SK-N-SH treated with all-trans-retinoic acid at 6 μM for 48 hours (cell line): Measurements from ENCODE around the gene SBF2.

Source experiments
- ATAC-seq: fragments of 200-7000 bp; cut with Tn5 transposase; 3 replicates; pipeline ENCODE4 v1.9.1; 2020; ENCODE audit warnings: mild to moderate bottlenecking, moderate library complexity
- ARNTL ChIP-seq: fragments of 450-650 bp; formaldehyde crosslinking; IDR thresholded peaks from 2 replicates; pipeline ENCODE4 v1.5.0; 2020; ENCODE audit warnings: low read depth, mild to moderate bottlenecking, moderate library complexity, borderline replicate concordance
- BACH2 ChIP-seq: fragments of 250-450 bp; sonication (Bioruptor Pico); IDR thresholded peaks from 2 replicates; pipeline ENCODE4 v1.9.0; 2021; ENCODE audit warnings: mild to moderate bottlenecking, borderline replicate concordance
- CSDC2 ChIP-seq: fragments of 250-450 bp; sonication (Bioruptor Pico); IDR thresholded peaks from 2 replicates; pipeline ENCODE4 v1.5.0; 2020; ENCODE audit warnings: mild to moderate bottlenecking, moderate library complexity
- ESRRG ChIP-seq: fragments of 250-450 bp; sonication (Bioruptor Pico); IDR thresholded peaks from 2 replicates; pipeline ENCODE4 v1.6.1; 2021; ENCODE audit warnings: mild to moderate bottlenecking
- GLIS3 ChIP-seq: fragments of 250-450 bp; sonication (Bioruptor Pico); IDR thresholded peaks from 2 replicates; pipeline ENCODE4 v1.5.0; 2020; ENCODE audit warnings: mild to moderate bottlenecking, moderate library complexity
- ISL1 ChIP-seq: fragments of 250-450 bp; sonication (Bioruptor Pico); IDR thresholded peaks from 2 replicates; pipeline ENCODE4 v2.1.2; 2022; ENCODE audit warnings: mild to moderate bottlenecking, moderate library complexity
- OSR1 ChIP-seq: fragments of 250-450 bp; sonication (Bioruptor Pico); IDR thresholded peaks from 2 replicates; pipeline ENCODE4 v1.8.0; 2022; ENCODE audit warnings: moderate library complexity, mild to moderate bottlenecking, inconsistent platforms
- POU6F1 ChIP-seq: fragments of 250-450 bp; sonication (Bioruptor Pico); IDR thresholded peaks from 2 replicates; pipeline ENCODE4 v1.8.0; 2021; ENCODE audit warnings: low read depth, mild to moderate bottlenecking, moderate library complexity, borderline replicate concordance
- RARB ChIP-seq: fragments of 250-450 bp; sonication (Bioruptor Pico); IDR thresholded peaks from 2 replicates; pipeline ENCODE4 v1.8.0; 2021; ENCODE audit warnings: mild to moderate bottlenecking, moderate library complexity
- SNAI2 ChIP-seq: fragments of 250-450 bp; sonication (Bioruptor Pico); IDR thresholded peaks from 2 replicates; pipeline ENCODE4 v1.5.0; 2020; ENCODE audit warnings: mild to moderate bottlenecking, moderate library complexity
- TCF4 ChIP-seq: fragments of 250-450 bp; sonication (Bioruptor Pico); IDR thresholded peaks from 2 replicates; pipeline ENCODE4 v1.8.0; 2021; ENCODE audit warnings: mild to moderate bottlenecking, moderate library complexity, borderline replicate concordance
- TOX ChIP-seq: fragments of 250-450 bp; sonication (Bioruptor Pico); IDR thresholded peaks from 2 replicates; pipeline ENCODE4 v1.8.0; 2021; ENCODE audit warnings: mild to moderate bottlenecking, moderate library complexity, borderline replicate concordance
- ZC3H10 ChIP-seq: fragments of 250-450 bp; sonication (Bioruptor Pico); IDR thresholded peaks from 2 replicates; pipeline ENCODE4 v1.5.1; 2021; ENCODE audit warnings: mild to moderate bottlenecking, moderate library complexity
- ZFP3 ChIP-seq: fragments of 250-450 bp; sonication (Bioruptor Pico); IDR thresholded peaks from 2 replicates; pipeline ENCODE4 v1.5.0; 2020; ENCODE audit warnings: mild to moderate bottlenecking, moderate library complexity
- ZFP30 ChIP-seq: fragments of 450-650 bp; formaldehyde crosslinking; IDR thresholded peaks from 2 replicates; pipeline ENCODE4 v1.5.0; 2022; ENCODE audit warnings: mild to moderate bottlenecking, moderate library complexity
- ZNF565 ChIP-seq: fragments of 450-650 bp; formaldehyde crosslinking; conservative IDR thresholded peaks from 2 replicates; pipeline ENCODE4 v1.5.0; 2020; ENCODE audit warnings: low read depth, mild to moderate bottlenecking, moderate library complexity
- ZNF70 ChIP-seq: fragments of 450-650 bp; formaldehyde crosslinking; IDR thresholded peaks from 2 replicates; pipeline ENCODE4 v1.5.0; 2020; ENCODE audit warnings: mild to moderate bottlenecking, moderate library complexity
- ZNF8 ChIP-seq: fragments of 450-650 bp; formaldehyde crosslinking; IDR thresholded peaks from 2 replicates; pipeline ENCODE4 v1.5.0; 2020; ENCODE audit warnings: mild to moderate bottlenecking, moderate library complexity
- TF ChIP-seq, protein P1 (sequence below): fragments of 250-450 bp; sonication (Bioruptor Pico); IDR thresholded peaks from 2 replicates; pipeline ENCODE4 v1.5.1; 2021; ENCODE audit warnings: mild to moderate bottlenecking, moderate library complexity
- TF ChIP-seq, protein P2 (sequence below): fragments of 250-450 bp; sonication (Bioruptor Pico); IDR thresholded peaks from 2 replicates; pipeline ENCODE4 v1.5.0; 2020; ENCODE audit warnings: mild to moderate bottlenecking, moderate library complexity
- TF ChIP-seq, protein P3 (sequence below): fragments of 250-450 bp; sonication (Bioruptor Pico); IDR thresholded peaks from 2 replicates; pipeline ENCODE4 v1.8.0; 2020; ENCODE audit warnings: mild to moderate bottlenecking, moderate library complexity, borderline replicate concordance
- TF ChIP-seq, protein P4 (sequence below): fragments of 250-450 bp; sonication (Bioruptor Pico); IDR thresholded peaks from 2 replicates; pipeline ENCODE4 v1.5.1; 2020; ENCODE audit warnings: low read depth, mild to moderate bottlenecking, moderate library complexity

The SBF2 gene

GRCh38 chr11:9732453-9732852 lies 561.6 kb downstream of the SBF2 start:
- ATAC-seq = no peak
- TF ChIP-seq, protein P1, sequence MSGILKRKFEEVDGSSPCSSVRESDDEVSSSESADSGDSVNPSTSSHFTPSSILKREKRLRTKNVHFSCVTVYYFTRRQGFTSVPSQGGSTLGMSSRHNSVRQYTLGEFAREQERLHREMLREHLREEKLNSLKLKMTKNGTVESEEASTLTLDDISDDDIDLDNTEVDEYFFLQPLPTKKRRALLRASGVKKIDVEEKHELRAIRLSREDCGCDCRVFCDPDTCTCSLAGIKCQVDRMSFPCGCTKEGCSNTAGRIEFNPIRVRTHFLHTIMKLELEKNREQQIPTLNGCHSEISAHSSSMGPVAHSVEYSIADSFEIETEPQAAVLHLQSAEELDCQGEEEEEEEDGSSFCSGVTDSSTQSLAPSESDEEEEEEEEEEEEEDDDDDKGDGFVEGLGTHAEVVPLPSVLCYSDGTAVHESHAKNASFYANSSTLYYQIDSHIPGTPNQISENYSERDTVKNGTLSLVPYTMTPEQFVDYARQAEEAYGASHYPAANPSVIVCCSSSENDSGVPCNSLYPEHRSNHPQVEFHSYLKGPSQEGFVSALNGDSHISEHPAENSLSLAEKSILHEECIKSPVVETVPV (CRISPR knock-in tag) = no peak
- no peak for TF ChIP-seq ZFP30 (CRISPR knock-in tag)
- TF ChIP-seq CSDC2 (CRISPR knock-in tag) = no peak
- TF ChIP-seq, protein P2, sequence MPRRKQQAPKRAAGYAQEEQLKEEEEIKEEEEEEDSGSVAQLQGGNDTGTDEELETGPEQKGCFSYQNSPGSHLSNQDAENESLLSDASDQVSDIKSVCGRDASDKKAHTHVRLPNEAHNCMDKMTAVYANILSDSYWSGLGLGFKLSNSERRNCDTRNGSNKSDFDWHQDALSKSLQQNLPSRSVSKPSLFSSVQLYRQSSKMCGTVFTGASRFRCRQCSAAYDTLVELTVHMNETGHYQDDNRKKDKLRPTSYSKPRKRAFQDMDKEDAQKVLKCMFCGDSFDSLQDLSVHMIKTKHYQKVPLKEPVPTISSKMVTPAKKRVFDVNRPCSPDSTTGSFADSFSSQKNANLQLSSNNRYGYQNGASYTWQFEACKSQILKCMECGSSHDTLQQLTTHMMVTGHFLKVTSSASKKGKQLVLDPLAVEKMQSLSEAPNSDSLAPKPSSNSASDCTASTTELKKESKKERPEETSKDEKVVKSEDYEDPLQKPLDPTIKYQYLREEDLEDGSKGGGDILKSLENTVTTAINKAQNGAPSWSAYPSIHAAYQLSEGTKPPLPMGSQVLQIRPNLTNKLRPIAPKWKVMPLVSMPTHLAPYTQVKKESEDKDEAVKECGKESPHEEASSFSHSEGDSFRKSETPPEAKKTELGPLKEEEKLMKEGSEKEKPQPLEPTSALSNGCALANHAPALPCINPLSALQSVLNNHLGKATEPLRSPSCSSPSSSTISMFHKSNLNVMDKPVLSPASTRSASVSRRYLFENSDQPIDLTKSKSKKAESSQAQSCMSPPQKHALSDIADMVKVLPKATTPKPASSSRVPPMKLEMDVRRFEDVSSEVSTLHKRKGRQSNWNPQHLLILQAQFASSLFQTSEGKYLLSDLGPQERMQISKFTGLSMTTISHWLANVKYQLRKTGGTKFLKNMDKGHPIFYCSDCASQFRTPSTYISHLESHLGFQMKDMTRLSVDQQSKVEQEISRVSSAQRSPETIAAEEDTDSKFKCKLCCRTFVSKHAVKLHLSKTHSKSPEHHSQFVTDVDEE (CRISPR knock-in tag) = no peak
- no peak for TF ChIP-seq ZC3H10 (CRISPR knock-in tag)
- TF ChIP-seq, protein P3, sequence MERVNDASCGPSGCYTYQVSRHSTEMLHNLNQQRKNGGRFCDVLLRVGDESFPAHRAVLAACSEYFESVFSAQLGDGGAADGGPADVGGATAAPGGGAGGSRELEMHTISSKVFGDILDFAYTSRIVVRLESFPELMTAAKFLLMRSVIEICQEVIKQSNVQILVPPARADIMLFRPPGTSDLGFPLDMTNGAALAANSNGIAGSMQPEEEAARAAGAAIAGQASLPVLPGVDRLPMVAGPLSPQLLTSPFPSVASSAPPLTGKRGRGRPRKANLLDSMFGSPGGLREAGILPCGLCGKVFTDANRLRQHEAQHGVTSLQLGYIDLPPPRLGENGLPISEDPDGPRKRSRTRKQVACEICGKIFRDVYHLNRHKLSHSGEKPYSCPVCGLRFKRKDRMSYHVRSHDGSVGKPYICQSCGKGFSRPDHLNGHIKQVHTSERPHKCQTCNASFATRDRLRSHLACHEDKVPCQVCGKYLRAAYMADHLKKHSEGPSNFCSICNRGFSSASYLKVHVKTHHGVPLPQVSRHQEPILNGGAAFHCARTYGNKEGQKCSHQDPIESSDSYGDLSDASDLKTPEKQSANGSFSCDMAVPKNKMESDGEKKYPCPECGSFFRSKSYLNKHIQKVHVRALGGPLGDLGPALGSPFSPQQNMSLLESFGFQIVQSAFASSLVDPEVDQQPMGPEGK (CRISPR knock-in tag) = no peak
- TF ChIP-seq ESRRG = no peak
- no peak for TF ChIP-seq ISL1 (CRISPR knock-in tag)
- no peak for TF ChIP-seq OSR1 (CRISPR knock-in tag)
- TF ChIP-seq ZNF565 (CRISPR knock-in tag) = no peak
- no peak for TF ChIP-seq ZNF8 (CRISPR knock-in tag)
- TF ChIP-seq ARNTL (CRISPR knock-in tag) = no peak
- TF ChIP-seq GLIS3 (CRISPR knock-in tag) = no peak
- TF ChIP-seq TOX (CRISPR knock-in tag) = no peak
- TF ChIP-seq BACH2 = no peak
- TF ChIP-seq POU6F1 (CRISPR knock-in tag) = no peak
- TF ChIP-seq SNAI2 = no peak
- TF ChIP-seq ZFP3 = no peak
- no peak for TF ChIP-seq RARB (CRISPR knock-in tag)

DNA sequence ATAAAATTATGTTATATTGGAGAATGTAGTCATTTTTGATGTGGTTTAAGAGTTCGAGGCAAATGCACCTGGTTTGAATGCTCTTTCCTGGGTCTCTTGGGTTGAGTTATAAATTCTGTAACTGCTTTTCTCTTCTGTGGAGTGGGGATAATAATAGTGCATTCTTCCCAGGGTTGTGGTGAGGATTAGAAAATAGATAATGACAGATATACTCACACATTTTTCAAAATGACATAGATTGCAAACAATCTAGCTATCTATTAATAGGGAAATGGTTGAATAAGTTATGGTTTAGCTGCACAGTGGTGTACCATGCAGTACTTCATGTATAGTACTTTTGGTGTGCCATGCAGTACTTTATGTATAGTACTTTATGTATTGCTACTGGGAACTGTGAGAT lies 562.8 kb downstream of the SBF2 start:
- ATAC-seq = no peak
- TF ChIP-seq GLIS3 (CRISPR knock-in tag) (no peak), ZFP3 (no peak), SNAI2 (no peak), BACH2 (no peak), ZC3H10 (CRISPR knock-in tag) (no peak), ZNF8 (CRISPR knock-in tag) (no peak), ARNTL (CRISPR knock-in tag) (no peak), ISL1 (CRISPR knock-in tag) (no peak), ZNF70 (no peak), ZNF565 (CRISPR knock-in tag) (no peak), TCF4 (CRISPR knock-in tag) (no peak)
- TF ChIP-seq, protein P1 (CRISPR knock-in tag) = no peak
- TF ChIP-seq, protein P4, sequence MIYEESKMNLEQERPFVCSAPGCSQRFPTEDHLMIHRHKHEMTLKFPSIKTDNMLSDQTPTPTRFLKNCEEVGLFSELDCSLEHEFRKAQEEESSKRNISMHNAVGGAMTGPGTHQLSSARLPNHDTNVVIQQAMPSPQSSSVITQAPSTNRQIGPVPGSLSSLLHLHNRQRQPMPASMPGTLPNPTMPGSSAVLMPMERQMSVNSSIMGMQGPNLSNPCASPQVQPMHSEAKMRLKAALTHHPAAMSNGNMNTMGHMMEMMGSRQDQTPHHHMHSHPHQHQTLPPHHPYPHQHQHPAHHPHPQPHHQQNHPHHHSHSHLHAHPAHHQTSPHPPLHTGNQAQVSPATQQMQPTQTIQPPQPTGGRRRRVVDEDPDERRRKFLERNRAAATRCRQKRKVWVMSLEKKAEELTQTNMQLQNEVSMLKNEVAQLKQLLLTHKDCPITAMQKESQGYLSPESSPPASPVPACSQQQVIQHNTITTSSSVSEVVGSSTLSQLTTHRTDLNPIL = no peak
- TF ChIP-seq, protein P3 (CRISPR knock-in tag) = no peak
- TF ChIP-seq, protein P2 (CRISPR knock-in tag) = no peak
